Mesothelial cell of epicardium (in vitro differentiated cells): ENCODE results near the gene FABP6. TPM values are rescaled to one million over a fixed set of nuclear protein-coding genes. Genes with fewer than 3 reads are reported as not detected.
A peak's percentile ranks its signal among the peaks of the same experiment; 100 is the strongest.

Source experiments
- DNase-seq, 2 experiments: peaks; one replicate each; pipeline ENCODE4 v3.0.0; 2021; ENCODE audit warnings: low spot score in 2 of 2; ENCODE audit not compliant: unreplicated experiment in 2 of 2
- H3K27ac Mint-ChIP-seq: 2 replicates; pipeline ENCODE4 v1.8.0; 2021; ENCODE audit warnings: mixed read lengths
- H3K27me3 Mint-ChIP-seq: 2 replicates; pipeline ENCODE4 v1.8.0; 2021; ENCODE audit warnings: low read depth, mixed read lengths
- H3K36me3 Mint-ChIP-seq: 2 replicates; pipeline ENCODE4 v1.8.0; 2021; ENCODE audit warnings: mixed read lengths
- H3K4me1 Mint-ChIP-seq: 2 replicates; pipeline ENCODE4 v1.8.0; 2021; ENCODE audit warnings: mixed read lengths
- H3K4me3 Mint-ChIP-seq: 2 replicates; pipeline ENCODE4 v1.8.0; 2021; ENCODE audit warnings: mild to moderate bottlenecking, moderate library complexity, mixed read lengths
- H3K9me3 Mint-ChIP-seq: 2 replicates; pipeline ENCODE4 v1.8.0; 2021; ENCODE audit warnings: mixed read lengths
- total RNA-seq: library from RNA; stranded (reverse); gene quantifications from 3 replicates; pipeline ENCODE4 v1.2.1, GENCODE V29; 2021
- TF ChIP-seq, protein P1 (sequence below): fragments of 200-600 bp; sonication (generic); IDR thresholded peaks from one replicate; pipeline ENCODE4 v1.5.0; 2021; ENCODE audit warnings: antibody characterized with exemption; ENCODE audit not compliant: unreplicated experiment

FABP6 gene
- total RNA-seq, 1 donor from 2014 or later, result not detected

DNA sequence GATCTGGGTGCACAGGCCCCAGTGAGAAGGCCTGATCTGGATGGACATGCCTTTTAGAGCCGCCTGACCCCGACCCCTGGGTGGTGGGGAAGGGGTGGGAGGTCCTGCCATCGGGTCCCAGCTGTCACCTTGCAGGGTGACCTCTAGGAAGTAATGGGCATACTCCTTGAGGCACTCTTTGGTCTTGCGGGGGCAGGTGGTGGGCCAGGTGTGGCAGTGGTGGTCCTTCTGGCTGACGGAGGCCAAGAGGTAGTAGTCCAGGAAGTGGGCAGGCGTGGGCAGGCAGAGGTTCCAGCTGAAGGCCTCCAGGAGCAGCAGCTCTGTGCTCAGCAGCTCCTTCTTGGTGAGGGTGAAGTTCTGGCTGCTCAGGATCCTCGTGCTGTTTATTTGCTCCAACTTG lies 30.0 kb downstream of the FABP6 start:
- peaks cover 11% of the 10 kb centered on the region for H3K36me3 Mint-ChIP-seq
- TF ChIP-seq, protein P1, sequence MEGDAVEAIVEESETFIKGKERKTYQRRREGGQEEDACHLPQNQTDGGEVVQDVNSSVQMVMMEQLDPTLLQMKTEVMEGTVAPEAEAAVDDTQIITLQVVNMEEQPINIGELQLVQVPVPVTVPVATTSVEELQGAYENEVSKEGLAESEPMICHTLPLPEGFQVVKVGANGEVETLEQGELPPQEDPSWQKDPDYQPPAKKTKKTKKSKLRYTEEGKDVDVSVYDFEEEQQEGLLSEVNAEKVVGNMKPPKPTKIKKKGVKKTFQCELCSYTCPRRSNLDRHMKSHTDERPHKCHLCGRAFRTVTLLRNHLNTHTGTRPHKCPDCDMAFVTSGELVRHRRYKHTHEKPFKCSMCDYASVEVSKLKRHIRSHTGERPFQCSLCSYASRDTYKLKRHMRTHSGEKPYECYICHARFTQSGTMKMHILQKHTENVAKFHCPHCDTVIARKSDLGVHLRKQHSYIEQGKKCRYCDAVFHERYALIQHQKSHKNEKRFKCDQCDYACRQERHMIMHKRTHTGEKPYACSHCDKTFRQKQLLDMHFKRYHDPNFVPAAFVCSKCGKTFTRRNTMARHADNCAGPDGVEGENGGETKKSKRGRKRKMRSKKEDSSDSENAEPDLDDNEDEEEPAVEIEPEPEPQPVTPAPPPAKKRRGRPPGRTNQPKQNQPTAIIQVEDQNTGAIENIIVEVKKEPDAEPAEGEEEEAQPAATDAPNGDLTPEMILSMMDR, result no peak
- H3K27ac Mint-ChIP-seq, result no peak overlapping the region
- no peak overlapping the region for H3K4me3 Mint-ChIP-seq
- peaks cover 30% of the 10 kb centered on the region for H3K4me1 Mint-ChIP-seq
- DNase-seq, result no peak
- H3K27me3 Mint-ChIP-seq, result no peaks in the 10 kb centered on the region
- peaks cover 3% of the 10 kb centered on the region for H3K9me3 Mint-ChIP-seq

DNA sequence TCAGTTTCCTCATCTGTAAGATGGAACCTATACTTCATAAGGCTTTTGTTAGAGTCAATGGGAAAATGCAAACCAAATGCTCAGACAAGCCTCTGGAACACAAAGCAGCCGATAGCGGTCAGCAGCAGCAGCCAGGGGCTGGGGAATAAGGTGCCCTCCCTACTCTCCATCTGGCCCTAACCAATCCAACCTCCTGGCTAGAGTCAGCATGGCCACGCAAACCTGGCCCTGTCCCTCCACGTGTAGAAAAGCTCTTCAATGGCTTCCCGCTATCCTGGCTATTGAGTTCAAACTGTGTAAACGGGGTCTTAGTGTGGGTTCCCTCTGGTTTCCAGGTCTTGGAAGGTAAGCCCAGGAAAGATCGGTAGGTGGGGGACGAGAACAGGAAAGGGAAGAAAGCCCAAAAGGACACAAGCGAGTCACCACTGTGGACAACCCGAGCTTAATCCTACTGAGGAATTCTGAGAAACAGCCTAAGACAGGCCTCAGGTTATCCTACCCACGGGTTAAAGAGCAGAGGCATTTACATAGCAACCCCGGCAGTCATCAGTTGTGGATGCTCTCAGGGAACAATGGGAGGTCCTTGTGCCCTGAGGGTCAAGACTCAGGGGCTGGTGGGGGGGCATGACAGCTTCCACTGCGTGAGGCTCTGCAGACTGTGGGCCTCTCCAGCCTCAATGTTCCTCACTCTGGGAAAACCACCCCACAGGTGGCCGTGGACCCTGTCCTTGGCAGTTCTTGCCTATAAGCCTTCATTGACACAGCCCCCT lies 30.9 kb downstream of the FABP6 start:
- Mint-ChIP-seq H3K36me3 (peaks cover 11% of the 10 kb centered on the region), H3K9me3 (peaks cover 3% of the 10 kb centered on the region), H3K4me3 (no peak overlapping the region), H3K4me1 (peaks cover 30% of the 10 kb centered on the region), H3K27me3 (no peaks in the 10 kb centered on the region), H3K27ac (peak overlapping the region; percentile 47)
- TF ChIP-seq, protein P1, result no peak
- no peak for DNase-seq

- Mint-ChIP-seq H3K4me3 (no peak overlapping the region), H3K27ac (peak overlapping the region; percentile 79), H3K27me3 (no peaks in the 10 kb centered on the region), H3K9me3 (peaks cover 3% of the 10 kb centered on the region), H3K36me3 (peaks cover 11% of the 10 kb centered on the region), H3K4me1 (peaks cover 30% of the 10 kb centered on the region)
- peak in 1 of 2 experiments; percentile 46 for DNase-seq
- TF ChIP-seq, protein P1, result no peak
These were observed 31.8 kb downstream of the FABP6 start for GRCh38 chr5:160260881-160261815.

DNA sequence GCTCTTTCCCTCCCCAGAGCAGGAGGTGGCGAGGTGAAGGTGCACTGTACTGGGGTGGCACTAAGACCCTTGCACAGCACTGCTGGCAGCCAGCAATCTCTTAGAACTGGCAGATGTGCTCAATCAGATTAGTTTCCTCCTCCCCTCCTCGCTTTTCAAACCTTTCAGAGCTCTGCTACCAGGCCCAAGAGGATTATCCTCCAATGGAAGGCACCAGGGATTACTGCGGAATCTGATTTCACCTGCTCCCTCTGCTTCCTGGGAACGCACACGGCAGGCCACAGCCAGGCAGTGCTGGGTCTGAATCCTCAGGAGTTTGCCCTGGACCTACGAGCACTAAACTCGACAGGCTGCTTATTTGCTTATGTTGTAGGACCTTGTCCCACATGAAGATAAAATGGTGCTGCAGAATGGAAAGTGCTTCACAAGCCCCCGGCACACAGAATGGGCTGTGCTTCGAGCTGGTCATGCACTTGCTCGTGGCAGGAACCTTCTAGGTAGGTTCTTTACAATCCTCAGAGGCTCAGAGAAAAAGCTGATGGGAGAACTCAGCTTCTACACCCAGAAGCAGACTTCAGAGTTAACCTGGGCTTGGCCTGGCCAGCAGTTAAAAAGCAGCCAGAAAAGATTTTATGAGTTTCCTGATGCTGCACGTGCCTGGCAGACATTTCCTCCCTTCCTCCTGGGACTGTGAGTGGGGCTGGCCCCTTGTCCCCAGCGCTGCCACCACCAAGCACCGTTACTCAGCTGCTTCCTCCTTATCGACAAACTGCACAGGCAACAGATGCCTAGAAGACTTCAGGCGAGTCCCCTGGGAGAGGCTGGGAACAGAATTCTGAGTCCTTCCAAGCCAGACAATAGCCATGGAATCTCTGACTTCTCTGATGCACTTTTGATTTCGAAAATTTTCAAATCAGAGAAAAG lies 33.1 kb downstream of the FABP6 start:
- DNase-seq, result no peak
- peaks cover 3% of the 10 kb centered on the region for H3K9me3 Mint-ChIP-seq
- H3K4me3 Mint-ChIP-seq, result no peak overlapping the region
- H3K27ac Mint-ChIP-seq, result peak overlapping the region; percentile 72
- H3K36me3 Mint-ChIP-seq, result peaks cover 11% of the 10 kb centered on the region
- H3K4me1 Mint-ChIP-seq, result peaks cover 30% of the 10 kb centered on the region
- TF ChIP-seq, protein P1, result no peak
- H3K27me3 Mint-ChIP-seq, result no peaks in the 10 kb centered on the region

DNA sequence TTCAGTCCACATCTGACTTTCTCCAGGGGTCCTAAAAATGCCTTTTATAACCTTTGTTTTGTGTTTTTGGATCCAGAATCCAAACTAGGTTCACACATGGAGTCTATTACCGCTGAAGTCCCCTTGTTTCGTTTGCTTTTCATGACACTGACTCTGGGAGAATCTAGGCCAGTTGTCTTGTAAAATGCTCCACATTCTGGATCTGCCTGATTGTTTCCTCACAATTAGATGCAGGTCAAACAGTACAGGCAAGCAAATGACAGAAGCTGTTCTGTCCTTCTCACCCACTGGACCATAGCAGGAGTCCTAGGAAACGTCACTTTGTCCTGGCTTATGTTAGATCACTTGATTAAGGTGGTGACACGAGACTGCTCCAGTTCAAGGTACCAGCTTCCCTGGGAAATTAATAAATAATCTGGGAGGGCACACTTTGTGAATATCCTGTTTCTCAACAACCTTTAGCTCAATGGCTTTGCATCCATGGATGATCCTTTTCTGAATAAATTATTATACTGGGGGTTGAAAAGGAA lies 34.1 kb downstream of the FABP6 start:
- peak overlapping the region; percentile 3 for H3K27ac Mint-ChIP-seq
- peaks cover 30% of the 10 kb centered on the region for H3K4me1 Mint-ChIP-seq
- H3K27me3 Mint-ChIP-seq, result no peaks in the 10 kb centered on the region
- H3K36me3 Mint-ChIP-seq, result peaks cover 7% of the 10 kb centered on the region
- TF ChIP-seq, protein P1, result no peak
- no peak overlapping the region for H3K4me3 Mint-ChIP-seq
- DNase-seq, result no peak
- peaks cover under 1% of the 10 kb centered on the region for H3K9me3 Mint-ChIP-seq
